RWPE1 (cell line): Measurements from ENCODE around the gene QRICH2.

Source experiments
- CTCF ChIA-PET: fragments of 350-600 bp; sonication (Branson Sonifier 250); formaldehyde crosslinking; extraction: SDS; loops from one replicate; lab custom pipeline; 2021; lab: Yijun Ruan, JAX
- POLR2A ChIA-PET: fragments of 400-600 bp; formaldehyde crosslinking; extraction: SDS; loops from one replicate; lab custom pipeline; 2020; ENCODE audit warnings: antibody characterized with exemption; ENCODE audit not compliant: low non-redundant PET; lab: Yijun Ruan, JAX
- DNase-seq: peaks from one replicate; pipeline ENCODE4 v3.0.0; 2012; ENCODE audit warnings: low spot score
- H3K27ac ChIP-seq: fragments of 450-650 bp; 2 replicates; pipeline ENCODE4 v1.5.1; 2017
- CTCF ChIP-seq: fragments of 450-650 bp; conservative IDR thresholded peaks from 2 replicates; pipeline ENCODE4 v1.5.1; 2017; ENCODE audit warnings: low read depth, mild to moderate bottlenecking

Gene QRICH2

DNA sequence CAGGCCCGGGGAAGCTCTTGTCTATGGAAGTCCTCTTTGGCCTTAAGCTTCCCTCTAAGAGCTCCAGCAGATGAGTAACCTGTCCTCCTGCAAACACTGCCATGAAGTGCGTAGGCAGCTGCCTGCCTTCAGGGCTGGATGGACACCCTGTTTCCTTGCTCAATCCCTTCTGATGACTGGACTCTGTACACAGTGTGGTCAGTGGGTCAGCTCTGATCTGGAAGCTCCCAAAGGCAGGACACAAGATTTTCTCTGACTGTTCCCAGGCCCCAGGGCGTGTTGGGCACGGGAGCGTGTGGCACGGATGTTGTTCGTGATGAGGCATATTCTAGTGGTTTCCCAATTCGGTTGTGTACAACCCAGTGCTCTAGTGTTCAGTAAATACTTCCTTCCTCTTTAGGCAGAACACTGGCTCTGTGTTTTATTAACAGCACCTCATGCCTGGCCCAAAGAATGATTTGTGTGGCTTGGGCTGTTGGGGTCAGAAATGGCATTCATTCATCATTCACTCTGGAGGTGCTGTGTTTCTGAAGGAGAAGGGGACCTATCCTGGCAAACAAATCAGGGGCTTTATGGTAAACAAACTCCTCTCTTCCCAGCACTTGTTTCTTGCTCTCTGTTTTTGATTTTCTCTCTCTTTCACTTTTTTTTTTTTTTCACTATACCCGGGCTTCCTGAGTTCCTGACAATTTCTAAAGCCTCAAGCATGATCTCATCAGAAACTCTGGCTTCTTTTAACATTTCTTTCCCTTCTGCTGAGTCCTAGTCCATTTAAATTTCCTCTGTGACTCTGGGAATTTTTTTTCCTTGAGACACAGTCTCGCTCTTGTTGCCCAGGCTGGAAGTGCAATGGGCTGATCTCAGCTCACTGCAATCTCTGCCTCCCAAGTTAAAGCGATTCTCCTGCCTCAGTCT, 55.8 kb downstream of the QRICH2 start:
- DNase-seq: peak; percentile 56
- TF ChIP-seq CTCF: no peak
- H3K27ac ChIP-seq: peak overlapping the region; percentile 42
- POLR2A ChIA-PET: no interaction called here
- CTCF ChIA-PET: interaction anchor here (0.5 to 0.6 kb wide), 2 partner anchors 37 to 255 kb away, joined by 3 to 8 read pairs; no protein-coding TSS in a partner anchor

DNA sequence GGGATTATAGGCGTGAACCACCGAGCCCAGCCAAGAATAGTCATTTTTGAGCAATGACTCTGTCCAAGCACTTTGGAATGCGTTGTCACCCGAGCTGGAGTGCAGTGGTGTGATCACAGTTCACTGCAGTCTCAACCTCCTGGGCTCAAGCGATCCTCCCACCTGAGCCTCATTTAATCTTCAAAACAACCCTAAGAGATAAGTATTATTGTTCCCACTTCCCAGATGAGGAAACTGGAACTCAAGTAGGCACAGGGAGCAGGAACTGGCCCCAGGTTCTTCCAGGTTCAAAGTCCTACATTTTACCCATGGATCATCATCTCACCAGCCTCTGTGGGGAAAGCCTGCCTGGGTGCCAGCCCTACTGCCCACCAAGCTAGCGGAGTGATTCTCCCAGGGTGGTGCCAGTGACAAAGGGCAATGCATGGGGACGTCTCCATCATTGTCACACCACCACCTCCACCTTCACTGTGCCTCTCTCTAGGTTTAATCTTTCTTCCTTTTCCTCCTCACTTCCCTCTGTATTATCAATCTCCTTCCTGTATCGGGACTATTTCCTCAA, 56.5 kb downstream of the QRICH2 start:
- no peak for DNase-seq
- peak overlapping the region; percentile 42 for H3K27ac ChIP-seq
- POLR2A ChIA-PET: no interaction called here
- CTCF ChIA-PET: interaction anchor here (0.6 kb wide), 1 partner anchor 255 kb away, joined by 3 read pairs; no protein-coding TSS in a partner anchor
- TF ChIP-seq CTCF: no peak

DNA sequence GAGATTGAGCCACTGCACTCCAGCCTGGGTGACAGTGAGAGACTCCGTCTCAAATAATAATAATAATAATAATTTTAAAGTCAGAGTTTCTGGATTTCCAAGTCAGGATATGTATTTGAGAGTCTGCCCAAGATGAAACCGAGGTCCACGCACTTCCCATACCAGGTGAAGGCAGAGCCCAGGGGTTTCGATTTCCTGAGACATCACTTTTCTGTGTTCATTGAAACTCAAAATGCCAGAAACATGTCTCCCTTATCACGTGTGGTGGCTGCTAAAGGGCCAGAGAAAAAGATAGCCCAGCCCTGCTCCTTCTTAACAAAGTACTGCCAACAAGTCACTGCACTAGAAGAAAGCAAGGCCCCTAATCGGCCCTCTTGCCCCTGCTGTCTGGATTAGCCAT, 57.9 kb downstream of the QRICH2 start:
- DNase-seq: no peak
- no peak overlapping the region for H3K27ac ChIP-seq
- ChIA-PET POLR2A (no interaction called here), CTCF (interaction anchor here (0.6 to 1.1 kb wide), 2 partner anchors 29 to 38 kb away, joined by 3 to 7 read pairs; no protein-coding TSS in a partner anchor)
- TF ChIP-seq CTCF: no peak

DNA sequence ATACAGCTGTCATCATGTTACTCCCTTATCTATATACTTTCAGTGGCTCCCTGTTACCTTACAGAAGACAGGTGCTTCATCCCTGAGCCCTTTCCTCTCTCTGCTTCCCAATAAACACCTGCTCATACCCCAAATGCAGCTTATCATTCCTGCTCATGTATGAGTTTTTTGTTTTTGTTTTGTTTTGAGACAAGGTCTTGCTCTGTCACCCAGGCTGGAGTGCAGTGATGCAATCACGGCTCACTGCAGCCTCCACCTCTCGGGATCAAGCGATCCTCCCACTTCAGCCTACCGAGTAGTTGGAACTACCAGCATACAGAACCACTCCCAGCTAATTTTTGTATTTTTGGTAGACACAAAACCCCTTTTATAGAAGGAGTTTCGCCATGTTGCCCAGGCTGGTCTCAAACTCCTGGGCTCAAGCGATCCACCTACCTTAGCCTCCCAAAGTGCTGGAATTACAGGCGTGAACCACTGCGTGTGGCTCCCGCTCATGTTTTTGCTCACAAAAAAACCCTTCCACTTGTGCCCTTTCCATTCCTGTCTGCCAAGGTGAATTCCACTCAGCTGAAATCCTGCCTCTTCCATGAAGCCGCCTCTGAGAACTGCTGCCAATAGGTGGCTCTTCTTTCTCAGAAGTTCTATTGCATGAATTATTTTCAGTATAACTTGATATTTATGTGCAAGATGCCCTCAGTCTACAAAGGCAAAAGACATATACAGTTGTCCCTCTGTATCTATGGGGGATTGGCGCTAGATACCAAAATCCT, 59.9 kb downstream of the QRICH2 start:
- TF ChIP-seq CTCF: no peak; the same call in 1 of the 2 replicates
- DNase-seq: no peak
- CTCF ChIA-PET: interaction anchor here (1.0 to 3.0 kb wide), 3 partner anchors 20 to 44 kb away, joined by 4 to 17 read pairs (median 6); no protein-coding TSS in a partner anchor
- POLR2A ChIA-PET: no interaction called here
- H3K27ac ChIP-seq: no peak overlapping the region

DNA sequence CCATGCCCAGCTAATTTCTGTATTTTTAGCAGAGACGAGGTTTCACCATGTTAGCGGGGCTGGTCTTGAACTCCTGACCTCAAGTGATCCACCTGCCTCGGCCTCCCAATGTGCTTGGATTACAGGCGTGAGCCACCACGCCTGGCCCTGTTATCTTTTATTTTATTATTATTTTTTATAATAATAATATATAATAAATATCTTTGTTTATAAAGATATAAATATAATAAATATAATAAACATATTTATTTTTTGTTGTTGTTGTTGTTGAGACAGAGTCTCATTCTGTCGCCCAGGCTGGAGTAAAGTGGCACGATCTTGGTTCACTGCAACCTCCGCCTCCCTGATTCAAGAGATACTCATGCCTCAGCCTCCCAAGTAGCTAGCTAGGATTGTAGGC, 60.8 kb downstream of the QRICH2 start:
- no peak for TF ChIP-seq CTCF
- CTCF ChIA-PET: interaction anchor here (0.6 to 3.0 kb wide), 4 partner anchors 21 to 90 kb away, joined by 3 to 17 read pairs (median 4); no protein-coding TSS in a partner anchor
- no peak overlapping the region for H3K27ac ChIP-seq

More for the DNA sequence above, 60.8 kb downstream of the QRICH2 start:
- no peak for DNase-seq
- POLR2A ChIA-PET: no interaction called here
